NCI-H146 treated with DMSO at 0.1 percent for 48 hours (cell line): ENCODE data around the gene SEZ6.

Experiments used
- DNase-seq: peaks from one replicate; lab custom pipeline; 2025; ENCODE audit not compliant: unreplicated experiment; lab: John Stamatoyannopoulos, UW

Gene SEZ6

GRCh38 chr17:28956861-28957260 is 49.0 kb downstream of the SEZ6 start:
- no peak for DNase-seq

DNA sequence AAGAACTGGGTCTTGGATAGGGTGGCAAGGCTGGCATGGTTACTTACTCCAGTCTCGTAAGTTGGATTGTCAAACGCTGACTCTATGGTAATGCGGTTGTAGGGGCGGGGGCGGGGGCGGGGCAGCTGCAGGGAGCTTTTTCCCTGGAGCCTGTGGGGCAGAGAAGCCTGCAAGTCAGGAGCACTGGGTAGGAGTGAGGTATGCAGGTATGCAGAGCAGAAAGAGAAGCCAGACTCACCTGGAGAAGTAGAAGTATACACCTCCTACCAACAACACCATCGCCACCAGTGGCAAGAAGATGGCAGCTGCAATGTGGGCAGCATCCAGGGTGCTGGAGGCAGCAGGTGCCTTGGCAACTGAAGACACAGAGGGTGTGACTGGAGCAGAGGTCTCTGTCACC is 49.7 kb downstream of the SEZ6 start:
- no peak for DNase-seq

- DNase-seq = no peak
Measured at GRCh38 chr17:28955408-28955807, 50.4 kb downstream of the SEZ6 start.

DNA sequence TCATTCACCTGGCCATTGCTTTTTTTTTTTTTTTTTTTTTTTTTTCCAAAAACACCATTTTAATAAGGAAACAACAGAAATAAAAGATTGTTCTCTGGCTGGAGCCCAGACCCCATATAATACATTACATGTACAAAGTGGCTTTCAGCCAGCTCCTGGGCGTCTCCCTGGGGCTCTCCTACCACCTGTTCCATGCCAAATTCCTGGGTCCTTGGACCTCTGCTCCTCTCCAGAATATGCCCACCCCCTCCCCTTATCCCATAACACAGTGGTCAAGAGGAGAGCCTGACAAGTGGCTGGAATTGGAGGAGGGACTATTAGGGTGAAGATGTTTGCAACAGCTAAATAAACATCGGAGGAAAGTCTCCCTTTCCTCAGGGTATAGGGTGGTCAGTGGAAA is 50.9 kb downstream of the SEZ6 start:
- no peak for DNase-seq

GRCh38 chr17:28953444-28954118 is 52.3 kb downstream of the SEZ6 start:
- DNase-seq = no peak

- peak; percentile 99 for DNase-seq
Measured at GRCh38 chr17:28951991-28952975, 53.5 kb downstream of the SEZ6 start.

DNA sequence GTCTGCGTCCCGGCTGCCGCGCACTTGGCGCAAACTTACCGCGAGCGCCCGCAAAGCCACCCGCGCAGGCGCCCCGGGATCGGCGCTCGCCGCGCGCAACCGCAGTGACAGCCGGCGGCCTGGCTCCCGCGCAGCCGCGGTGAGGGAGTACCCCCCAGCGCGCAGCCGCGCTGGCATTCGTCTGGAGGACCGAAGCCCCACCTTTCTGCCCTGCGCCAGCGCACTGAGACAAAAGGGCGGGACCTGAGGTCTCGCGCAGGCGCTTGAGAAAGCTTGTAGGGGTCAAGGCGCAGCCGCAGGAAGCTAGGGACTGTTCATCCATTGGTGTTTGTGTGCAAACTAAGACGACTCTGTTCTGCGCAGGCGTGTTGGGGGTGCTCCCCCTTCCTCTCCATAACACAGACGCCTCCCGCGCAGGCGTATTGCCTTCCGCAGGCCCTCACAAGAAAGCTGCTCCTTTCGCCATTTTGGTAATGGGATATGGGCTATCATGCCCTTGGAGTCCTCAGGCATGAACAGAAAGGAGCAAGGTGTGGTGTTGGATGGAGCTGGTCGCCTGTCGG is 54.3 kb downstream of the SEZ6 start, which contains the start of gene PHF12:
Gene PHF12 (minus strand): TSS at position 91 of the 563 bp plus-strand sequence. CDS start 558 bp downstream, outside the sequence.
- DNase-seq = peak; percentile 99

DNA sequence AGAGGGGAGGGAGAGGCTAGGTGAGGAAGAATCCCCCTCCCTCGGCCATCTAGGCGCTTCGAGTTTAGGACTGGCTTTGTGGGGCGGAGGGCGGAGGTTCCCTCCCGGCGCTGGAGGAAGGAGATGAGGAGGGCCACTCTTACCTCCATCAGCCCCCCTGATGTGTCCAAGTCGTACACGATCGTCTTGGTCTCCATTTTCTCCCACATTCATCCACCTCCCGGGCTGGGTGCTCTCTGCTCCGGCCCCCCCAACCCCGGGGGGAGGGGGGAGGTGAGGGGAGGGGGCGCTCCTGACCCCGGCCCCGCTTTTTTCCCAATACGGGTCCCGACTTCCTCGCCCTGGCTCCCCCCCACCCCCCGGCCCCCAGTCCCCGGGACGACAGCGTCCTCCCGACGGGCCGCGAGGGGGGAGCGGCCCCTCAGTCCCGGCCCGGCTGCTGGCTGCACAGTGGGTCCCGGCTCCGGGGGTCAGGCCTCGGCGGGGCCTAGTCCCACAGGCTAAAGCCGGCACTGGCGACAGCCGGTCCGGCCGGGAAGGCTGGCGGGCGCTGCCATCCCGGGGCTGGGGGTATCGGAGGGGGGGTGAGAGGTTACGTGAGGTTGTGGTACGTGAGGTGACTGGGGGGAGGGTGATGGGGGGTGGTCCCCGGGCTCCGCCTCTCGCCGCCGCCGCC is 54.9 kb downstream of the SEZ6 start:
- no peak for DNase-seq

DNA sequence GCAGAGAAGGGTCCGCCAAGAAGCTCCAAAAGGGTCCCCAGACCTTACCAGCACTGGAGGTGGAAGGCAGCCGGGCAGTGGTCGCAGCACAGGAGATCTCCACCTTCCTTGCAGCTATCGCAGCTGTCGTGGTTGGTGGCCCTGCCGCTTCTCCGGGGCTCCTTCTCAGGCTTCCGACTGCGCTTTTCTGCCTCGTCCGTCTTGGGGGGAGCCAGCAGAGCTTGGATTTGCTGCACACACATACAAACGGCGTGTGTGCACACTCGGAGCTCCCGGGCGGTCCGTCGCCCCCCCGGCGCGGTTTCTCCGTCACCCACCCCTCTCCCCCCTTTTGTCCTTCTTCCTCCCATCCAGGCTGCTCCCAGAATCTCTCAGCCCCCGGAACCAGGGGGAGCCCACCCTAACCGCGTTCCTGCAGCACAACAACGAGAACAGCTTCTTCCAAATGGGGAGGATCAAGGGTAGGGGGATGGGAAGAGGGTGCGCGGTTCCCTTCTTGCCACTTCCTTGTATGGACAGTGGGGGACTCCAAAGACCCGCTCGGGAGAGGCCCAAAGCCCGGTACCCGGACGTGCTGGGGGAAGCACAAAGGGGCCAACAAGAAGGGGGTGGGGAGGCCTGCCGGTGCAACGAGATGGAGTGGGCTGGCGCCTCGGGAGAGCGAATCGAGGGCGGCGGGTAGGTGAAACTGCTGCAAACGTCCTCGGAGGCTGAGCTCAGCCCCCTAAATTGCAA is 55.6 kb downstream of the SEZ6 start:
- peak; percentile 4 for DNase-seq

- DNase-seq = no peak
Measured at GRCh38 chr17:28949185-28950016, 56.4 kb downstream of the SEZ6 start.

DNA sequence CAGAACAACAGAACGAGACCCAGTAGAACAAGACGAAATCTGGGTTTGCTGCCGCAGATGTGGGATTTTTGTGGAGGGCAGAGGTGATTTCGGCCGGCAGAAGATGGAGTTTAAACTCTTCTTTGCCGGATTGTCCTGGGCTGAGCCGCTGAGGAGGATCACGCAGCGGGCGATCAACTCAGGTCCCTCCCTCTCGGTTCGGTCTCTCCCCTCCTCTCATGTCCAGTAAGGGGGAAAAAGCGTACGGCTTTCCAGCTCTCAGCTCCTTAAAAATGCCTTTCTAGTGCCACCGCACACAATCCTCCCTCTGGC is 57.0 kb downstream of the SEZ6 start:
- no peak for DNase-seq

DNA sequence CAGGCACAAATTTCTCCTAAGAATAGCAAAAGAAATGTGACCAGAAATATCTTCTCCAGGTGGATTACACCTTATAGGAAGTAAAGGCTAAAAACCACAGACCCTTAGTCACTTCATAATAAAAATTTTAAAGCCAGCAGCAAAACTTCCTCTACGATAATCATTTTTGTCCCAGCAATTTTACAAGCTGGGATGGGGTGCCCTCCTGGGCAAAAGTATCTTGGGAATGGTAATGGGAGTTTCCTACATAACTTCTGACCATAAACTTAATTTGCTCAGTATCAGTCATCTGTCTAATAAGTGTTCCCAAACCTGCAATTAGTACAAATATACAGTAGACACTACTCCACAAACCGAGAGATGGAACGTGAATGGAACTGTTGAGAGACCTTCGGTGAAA is 57.5 kb downstream of the SEZ6 start:
- DNase-seq = no peak

- no peak for DNase-seq
Measured at GRCh38 chr17:28947639-28948038, 58.2 kb downstream of the SEZ6 start.

DNA sequence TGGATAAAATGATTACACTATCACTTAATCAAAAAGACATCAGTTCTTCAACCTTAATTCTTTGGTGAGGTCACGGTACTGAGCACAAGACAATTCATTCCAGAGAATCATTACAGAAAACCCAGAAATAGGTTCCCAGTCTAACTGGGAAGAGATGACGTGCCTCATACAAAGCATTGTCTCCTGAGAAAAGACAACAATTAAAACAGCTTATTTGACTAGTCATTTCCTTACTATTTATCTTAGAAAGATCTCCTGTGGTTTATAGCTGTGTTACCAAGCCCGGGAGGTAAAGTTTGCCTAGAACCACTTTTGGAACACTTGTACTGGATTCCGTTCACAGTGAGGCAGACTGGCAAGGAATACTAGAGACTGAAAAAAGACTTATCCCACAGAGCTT is 59.6 kb downstream of the SEZ6 start:
- DNase-seq = no peak

DNA sequence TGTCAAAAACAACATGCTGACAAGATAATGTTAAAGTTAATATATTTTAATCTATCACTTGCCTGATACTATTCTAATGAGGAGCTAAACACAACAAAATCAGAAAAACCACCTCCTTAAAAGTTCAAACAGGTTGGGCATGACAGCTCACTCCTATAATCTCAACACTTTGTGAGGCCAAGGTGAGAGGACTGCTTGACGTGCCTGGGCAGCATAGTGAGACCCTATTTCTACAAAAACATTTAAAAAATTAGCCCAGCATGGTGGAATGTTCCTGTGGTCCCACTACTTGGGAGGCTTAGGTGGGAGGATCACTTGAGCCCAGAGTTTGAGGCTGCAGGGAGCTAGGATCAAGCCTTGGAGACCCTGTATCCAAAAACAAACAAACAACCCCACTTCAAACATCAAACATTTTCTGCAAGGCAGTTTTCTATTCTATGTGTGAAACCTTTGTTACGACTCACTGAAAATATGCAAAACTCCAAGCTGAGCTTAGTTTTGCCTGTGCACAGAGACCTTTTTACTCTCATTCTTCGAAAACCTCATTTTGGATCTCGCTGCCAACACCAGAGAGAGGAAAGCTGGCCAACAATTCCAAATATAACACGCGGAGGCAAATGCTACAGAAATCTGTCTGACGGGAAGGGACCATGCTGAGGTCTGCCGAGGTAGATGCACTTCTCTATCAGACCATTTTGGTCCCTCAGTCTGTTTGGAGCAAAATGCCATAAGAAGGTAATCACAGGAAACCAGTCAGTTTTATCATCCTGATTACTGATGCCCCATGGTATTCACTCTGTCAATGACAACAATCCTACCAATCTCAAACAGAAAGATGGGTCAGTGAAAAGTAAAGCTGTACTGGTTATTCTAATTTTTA is 60.7 kb downstream of the SEZ6 start:
- DNase-seq = no peak

GRCh38 chr17:28944343-28944742 is 61.5 kb downstream of the SEZ6 start:
- no peak for DNase-seq

DNA sequence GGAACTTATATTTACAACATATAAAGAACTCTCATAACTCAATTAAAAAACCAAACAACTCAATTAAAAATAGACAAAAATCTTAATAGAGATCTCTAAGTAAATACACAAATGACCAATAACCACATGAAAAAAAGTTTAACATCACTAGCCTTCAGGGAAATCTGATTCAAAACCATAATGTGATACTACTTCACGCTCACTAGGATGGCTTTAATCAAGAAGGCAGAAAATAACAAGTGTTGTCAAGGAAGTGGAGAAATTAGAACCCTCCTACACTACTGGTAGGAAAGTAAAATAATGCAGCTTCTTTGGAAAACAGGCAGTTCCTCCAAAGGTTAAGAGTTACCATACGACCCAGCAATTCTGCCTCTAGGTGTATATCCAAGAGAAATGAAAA is 62.9 kb downstream of the SEZ6 start:
- no peak for DNase-seq

GRCh38 chr17:28941251-28941650 is 64.6 kb downstream of the SEZ6 start:
- DNase-seq = no peak

DNA sequence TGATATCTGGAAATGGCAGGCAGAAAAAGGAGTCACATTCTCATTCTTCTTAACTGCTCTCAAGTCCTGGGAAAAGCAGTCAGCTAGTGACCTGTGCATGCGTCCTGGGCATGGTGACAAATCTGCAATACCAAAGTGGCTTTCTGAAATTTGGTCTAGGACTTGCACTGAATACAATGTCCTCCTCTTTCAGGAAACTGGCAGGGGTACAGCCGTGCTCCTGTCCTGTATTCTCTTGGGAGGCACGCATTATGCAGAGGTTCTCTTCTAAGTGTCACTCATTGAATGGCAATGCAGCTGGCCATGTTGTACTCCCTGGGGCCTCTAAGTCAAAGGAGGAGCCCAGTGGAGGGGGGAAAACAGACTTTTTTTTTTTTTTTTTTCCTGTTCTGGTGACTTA is 65.2 kb downstream of the SEZ6 start:
- DNase-seq = no peak
